CMK (cell line): Measurements from ENCODE around the gene RILPL2.
"Not testable (repeated sequence)": the region's sequence is repeated elsewhere in the genome, so short reads cannot be mapped to it uniquely, and the experiment has no call there.

Source experiments
- DNase-seq: peaks from one replicate; pipeline ENCODE4 v3.0.0-alpha.2; 2010; ENCODE audit warnings: low read depth

RILPL2 gene

DNA sequence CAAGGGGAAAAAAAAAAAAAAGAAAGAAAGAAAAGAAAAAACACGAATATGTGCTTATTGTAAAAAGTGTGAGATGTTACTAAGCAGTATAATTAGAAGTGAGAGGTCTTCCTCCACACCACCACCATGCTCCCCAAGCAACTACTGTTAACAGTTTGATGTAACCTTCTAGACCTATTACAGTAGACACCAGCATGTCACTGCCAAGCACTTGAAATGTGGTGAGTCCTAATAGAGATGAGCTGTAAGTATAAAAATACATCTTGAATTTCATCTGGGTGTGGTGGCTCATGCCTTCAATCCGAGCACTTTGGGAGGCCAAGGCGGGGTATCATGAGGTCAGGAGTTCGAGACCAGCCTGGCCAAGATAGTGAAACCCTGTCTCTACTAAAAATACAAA is 13.4 kb upstream of the RILPL2 start:
- DNase-seq = no peak

DNA sequence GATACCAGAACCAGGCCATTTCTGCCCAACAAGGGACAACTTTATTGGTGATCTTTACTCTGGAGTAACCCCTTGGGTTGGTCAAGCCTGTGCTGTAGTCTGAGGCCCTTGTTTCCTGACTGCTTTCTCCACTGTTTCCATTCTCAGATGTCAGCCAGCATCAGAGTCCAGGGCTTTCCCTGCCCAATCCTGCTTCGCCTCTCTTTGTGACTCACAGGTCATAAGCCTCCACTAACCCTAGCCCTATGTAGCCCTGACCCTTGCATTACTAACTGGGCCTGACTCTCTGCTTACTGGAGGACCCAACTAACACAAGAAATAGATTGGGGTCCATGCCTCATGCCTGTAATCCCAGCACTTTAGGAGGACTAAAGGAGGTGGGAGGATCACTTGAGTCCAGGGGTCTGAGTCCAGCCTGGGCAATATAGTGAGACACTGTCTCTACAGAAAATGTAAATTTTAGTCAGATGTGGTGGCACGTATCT is 12.8 kb upstream of the RILPL2 start:
- no peak for DNase-seq

DNA sequence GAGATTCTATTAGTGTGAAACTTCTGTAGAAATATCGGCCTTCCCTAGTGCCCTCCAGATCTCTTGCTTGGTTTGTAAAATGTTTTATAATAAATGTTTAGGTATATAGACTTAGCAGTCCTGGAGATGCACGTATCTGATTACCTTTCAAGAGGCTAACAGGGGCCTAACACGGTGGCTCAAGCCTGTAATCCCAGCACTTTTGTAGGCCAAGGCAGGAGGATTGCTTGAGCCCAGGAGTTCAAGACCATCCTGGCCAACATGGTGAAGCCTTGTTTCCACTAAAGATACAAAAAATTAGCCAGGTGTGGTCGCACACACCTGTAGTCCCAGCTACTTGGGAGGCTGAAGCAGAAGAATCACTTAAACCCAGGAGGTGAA is 9.8 kb upstream of the RILPL2 start:
- DNase-seq = no peak

DNA sequence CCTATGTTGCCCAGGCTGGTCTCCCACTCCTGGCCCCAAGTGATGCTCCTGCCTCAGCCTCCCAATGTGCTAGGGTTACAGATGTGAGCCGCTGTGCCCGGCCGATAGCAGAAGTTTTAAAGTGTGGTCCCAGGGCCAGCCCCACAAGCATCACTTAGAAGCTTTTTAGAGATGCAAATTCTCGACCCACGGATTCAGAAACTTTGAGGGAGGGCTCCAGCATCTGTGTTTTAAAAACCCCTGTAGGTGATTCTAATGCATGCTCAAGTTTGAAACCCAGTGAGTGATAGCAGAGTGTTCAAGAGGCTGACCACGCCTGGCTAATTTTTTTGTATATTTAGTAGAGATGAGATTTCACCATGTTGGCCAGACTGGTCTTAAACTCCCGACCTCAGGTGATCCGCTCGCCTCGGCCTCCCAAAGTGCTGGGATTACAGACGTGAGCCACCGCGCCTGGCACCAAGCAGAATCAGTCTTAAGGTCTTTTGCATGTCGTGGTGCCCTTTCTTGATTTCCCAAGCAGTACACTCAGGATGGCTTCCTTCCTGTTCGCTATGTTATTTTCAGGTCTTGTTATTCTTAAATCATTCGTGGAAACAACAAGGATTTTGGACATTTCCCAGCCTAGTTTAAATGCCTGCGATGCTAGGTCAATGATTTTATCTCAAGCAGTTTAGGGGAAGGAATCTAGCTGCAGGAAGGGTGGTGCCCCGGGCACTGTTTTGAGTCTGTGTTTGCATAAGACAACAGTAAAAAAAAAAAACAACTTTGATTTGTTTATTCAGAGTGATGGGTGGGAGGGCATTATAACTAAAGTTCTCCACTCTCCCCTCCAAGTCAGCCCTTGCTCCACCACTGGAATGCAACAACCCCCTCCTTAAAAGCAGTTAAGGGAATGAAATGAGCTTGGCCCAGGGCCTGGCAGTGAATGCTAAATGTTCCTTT is 9.2 kb upstream of the RILPL2 start:
- DNase-seq = no peak

- no peak for DNase-seq
These were observed 7.9 kb upstream of the RILPL2 start for GRCh38 chr12:123444092-123445026.

GRCh38 chr12:123442774-123443173 is 6.3 kb upstream of the RILPL2 start:
- DNase-seq = no peak

DNA sequence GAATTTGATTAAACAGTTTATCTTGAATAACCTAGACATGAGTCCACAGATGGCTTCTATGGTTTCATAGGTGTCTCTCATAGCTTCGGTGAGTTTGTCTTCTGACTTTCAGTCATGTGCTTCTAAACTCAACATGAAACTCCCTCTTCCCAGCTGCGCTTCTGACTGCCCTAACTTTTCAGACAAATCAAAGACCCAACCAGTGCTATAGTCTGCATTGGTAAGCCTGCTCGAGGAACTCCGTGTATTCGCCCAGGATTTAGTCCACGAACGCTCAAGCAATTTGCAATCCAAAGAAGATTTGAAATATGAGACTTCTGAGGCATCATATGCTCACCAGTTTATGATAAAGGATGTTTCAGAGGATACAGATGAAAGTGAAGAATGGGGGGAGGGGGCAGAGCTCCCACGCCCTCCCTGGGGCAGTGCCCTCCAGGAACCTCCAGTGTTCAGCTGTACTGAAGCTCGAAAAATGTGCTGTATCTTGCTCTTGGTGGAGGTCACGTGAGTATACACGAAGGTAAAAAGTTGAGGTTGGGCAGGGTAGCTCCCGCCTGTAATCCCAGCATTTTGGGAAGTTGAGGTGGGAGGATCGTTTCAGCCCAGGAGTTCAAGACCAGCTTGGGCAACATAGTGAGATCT is 5.2 kb upstream of the RILPL2 start:
- DNase-seq = no peak

- DNase-seq = no peak
These were observed 858 bp downstream of the RILPL2 start for GRCh38 chr12:123435636-123436016.

GRCh38 chr12:123433615-123434014 is 2.9 kb downstream of the RILPL2 start:
- no peak for DNase-seq

GRCh38 chr12:123431951-123432817 is 4.3 kb downstream of the RILPL2 start:
- not testable (repeated sequence) for DNase-seq

GRCh38 chr12:123429101-123429500 is 7.4 kb downstream of the RILPL2 start:
- DNase-seq = not testable (repeated sequence)

DNA sequence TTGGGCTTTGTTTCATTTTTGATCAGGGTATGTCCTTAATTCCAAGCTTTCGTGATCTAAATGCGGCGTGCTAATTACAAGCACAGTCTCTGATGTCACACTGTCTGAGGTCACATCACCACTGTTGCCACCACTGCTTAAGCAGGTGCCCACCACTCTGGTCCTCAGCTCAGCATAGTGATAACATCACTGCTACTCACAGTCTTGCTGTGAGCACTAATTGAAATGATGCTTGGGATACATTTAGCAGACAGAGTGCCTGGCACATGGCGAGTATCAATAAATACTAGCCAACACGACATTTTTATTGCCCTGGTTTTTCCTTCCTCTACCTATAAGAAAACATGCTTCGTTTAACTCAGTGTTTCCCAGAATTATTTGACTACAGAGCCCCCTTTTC is 7.9 kb downstream of the RILPL2 start:
- DNase-seq = no peak

DNA sequence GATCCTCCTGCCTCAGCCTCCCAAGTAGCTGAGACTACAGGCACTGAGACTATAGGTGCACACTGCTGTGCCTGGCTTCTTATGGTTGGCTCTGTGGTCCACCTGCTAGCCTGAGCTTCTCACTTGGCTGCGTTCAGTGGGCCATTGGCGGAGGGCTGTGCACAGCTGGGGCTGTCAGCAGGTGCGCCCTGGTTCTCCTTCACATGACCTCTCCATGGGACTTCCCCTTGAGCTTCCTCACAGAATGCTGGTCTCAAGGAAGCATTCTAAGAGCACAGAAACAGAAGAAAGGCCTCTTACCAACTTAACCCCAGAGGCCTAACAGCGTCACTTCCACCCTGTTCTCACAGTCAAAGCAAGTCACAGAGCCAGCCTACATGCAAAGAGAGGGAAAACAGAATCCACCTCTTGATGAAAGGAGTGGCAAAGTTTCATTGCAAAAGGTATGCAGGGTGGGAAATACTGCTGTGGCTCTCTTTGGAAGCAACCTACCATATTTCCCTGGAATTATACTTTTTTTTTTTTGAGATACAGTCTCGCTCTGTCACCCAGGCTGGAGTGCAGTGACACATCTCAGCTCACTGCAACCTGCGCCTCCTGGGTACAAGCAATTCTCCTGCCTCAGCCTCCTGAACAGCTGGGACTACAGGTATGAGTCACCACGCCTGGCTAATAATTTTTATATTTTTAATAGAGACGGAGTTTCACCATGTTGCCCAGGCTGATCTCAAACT is 9.3 kb downstream of the RILPL2 start:
- no peak for DNase-seq

- no peak for DNase-seq
These were observed 15.2 kb downstream of the RILPL2 start for GRCh38 chr12:123421314-123421713.

DNA sequence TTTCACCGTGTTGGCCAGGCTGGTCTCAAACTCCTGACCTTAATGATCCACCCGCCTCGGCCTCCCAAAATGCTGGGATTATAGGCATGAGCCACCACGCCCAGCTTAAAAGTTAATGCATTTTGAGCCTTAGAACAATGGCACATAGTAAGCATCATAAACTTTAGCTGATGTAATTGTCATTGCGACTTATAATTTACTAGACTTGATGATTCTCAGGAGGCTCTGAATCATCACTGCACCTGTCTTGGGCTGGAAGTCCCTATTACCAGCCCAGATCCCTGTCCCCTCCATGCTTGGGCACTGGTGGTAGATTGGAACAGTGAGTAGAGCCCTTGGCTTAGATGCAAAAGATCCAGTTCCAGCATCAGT is 26.5 kb downstream of the RILPL2 start:
- DNase-seq = no peak

- DNase-seq = not testable (repeated sequence)
These were observed 27.0 kb downstream of the RILPL2 start for GRCh38 chr12:123409284-123410040.

- not testable (repeated sequence) for DNase-seq
These were observed 27.9 kb downstream of the RILPL2 start for GRCh38 chr12:123408619-123409018.

GRCh38 chr12:123407934-123408333 is 28.6 kb downstream of the RILPL2 start:
- not testable (repeated sequence) for DNase-seq

DNA sequence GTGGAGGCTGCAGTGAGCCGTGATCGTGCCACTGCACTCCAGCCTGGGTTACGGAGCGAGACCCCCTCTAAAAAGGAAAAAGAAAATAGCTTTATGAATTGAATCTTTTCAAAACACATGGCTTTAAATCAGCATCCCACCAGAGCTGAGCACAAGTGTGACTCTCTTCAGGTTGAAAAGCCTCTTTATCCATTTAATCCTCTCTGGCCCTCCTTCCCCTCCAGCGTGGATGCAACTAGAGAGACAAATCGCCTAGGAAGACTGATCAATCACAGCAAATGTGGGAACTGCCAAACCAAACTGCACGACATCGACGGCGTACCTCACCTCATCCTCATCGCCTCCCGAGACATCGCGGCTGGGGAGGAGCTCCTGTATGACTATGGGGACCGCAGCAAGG is 29.2 kb downstream of the RILPL2 start:
- DNase-seq = not testable (repeated sequence)

DNA sequence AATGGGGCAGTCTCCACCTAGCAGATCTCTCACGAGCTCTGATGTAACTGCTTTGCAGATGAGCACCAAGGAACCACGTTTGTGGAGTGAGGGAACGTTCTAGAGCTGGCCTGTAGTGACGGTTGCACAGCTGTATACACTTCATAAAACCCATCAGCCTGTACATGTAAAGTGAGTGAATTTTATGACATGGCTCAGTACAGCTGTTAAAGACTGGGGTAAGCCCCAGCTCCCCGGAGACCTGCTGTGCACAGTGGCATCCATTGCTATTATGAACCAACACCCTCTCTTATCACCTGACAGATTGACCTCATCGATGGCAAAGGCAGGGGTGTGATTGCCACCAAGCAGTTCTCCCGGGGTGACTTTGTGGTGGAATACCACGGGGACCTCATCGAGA is 31.9 kb downstream of the RILPL2 start:
- DNase-seq = no peak
